Stimulated activated CD4-positive, alpha-beta T cell treated with anti-CD3 and anti-CD28 coated beads, Interleukin-4, amount 100 ng/mL, for 4 hours (primary cell): ENCODE measurements around the gene CMSS1.

Experiments used
- DNase-seq, 2 experiments: peaks; one replicate each; pipeline ENCODE4 v3.0.0-alpha.2; 2020

The CMSS1 gene

DNA sequence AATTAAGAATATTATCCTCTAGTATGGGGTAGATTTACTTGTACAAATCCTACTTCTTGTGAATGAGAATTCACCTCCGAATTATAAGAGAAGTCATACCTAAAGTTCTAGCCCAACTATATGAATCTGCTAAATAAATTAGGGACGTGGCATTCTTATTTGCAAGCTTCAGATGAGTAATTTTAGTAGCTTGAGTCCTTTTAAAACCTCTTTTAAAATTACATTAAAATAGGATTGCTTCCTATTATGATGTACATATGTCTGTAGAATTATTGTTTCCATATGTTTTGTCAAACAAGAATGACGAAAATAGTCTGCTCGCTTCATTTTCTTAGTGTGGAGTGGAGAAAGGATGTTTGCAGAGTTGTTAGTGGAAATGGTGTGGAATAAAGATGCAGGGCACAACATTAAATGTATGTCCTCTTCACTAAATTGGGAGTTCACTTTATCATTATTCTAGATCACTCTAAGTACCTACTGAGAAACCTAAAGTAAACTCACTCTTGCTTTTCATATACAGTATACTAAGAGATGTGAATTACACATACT, 59.4 kb downstream of the CMSS1 start:
- no peak for DNase-seq

GRCh38 chr3:99878005-99878404, 60.3 kb downstream of the CMSS1 start:
- DNase-seq, result no peak

DNA sequence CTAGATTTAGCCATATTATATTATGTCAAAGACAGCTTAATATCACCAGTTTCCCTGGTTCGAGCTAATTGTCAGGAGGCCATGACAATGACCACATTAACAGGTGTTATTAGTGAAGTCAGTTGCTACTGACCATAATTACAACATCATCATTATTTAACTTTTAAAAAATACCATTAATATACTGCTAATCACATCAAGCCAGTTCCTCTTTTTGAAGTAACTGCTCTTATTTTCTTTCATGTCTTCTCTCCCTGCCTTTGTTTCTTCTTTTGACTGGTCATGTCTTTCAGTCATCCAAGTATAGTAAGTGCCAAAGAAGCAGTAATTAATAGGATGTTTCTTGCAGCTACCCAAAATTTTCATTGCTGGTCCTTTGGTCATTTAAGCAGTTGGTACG, 61.6 kb downstream of the CMSS1 start:
- no peak for DNase-seq

DNA sequence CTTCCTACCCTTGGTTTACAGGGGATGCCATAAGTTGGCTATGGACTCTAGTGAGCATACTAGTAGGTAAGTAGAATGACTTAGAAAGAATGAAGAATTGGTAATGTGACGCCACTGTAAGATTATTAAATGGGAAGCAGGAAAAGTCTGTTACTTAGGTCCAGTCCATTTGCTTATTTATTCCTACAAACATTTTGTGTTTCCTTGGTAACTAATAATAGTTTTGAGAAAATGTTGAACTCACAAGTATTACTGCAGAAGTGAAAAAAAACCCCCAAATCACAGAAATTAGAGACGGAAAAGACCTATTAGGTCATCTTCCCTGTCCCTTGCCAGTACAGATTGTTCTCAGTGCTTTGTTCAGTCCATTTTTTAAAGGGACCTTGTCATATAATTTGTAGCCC, 63.5 kb downstream of the CMSS1 start:
- DNase-seq, result no peak

GRCh38 chr3:99882436-99883137, 64.9 kb downstream of the CMSS1 start:
- DNase-seq, result no peak

- no peak for DNase-seq
Measured at GRCh38 chr3:99883138-99883461, 65.4 kb downstream of the CMSS1 start.

DNA sequence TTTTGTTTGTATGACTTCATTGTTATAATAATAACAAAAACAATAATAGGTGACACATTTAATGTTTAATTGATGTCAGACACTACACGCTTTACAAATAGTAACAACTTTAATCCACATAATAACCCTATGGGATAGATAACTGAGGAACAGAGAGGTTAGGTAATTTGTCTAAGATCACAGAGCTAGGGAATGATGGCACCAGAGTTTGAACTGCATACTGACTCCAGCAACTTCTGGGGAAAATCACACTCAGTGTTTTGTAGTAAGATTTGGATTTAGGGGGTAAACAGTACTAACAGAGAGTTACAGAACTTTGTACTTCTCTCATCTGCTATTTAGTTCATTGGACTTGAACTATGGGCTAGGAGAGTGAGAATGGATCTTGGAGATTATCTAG, 66.0 kb downstream of the CMSS1 start:
- DNase-seq, result no peak

DNA sequence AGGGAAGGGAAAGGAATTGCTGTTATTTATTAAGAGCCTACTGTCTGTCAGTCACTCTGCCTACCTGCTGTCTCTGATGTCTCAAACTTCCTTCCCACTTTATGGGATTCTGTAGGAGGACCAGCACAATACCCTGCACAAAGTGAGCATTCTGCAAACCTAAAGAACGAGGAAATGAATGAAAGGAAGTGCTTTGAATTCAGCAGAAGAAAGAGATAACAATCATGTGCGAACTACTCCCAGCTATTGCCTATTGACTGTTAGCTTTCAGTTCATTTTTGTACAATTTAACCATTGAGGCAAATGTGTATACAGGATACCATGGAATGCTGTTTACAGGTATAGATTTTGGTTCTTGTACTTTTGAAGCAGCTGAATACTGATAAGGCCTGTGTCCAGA, 66.8 kb downstream of the CMSS1 start:
- DNase-seq, result no peak

DNA sequence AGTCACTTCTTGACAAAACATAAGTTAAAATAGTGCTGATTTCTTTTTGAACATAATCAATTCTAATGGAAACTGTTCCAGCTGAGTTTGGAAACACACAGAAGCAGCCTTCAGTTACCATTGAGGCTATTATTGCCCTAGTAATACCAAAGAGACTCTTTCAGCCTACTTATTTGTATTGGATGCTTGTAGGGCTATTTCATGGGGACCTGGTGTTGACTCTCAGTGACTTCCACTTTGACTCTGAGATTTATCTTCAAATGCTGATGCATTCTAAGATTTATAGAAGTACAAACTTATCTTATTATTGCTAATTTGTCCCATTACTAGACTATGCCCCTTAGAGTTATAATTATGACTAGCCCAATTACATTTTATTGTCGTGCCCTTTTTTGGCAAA, 67.4 kb downstream of the CMSS1 start:
- DNase-seq, result no peak

DNA sequence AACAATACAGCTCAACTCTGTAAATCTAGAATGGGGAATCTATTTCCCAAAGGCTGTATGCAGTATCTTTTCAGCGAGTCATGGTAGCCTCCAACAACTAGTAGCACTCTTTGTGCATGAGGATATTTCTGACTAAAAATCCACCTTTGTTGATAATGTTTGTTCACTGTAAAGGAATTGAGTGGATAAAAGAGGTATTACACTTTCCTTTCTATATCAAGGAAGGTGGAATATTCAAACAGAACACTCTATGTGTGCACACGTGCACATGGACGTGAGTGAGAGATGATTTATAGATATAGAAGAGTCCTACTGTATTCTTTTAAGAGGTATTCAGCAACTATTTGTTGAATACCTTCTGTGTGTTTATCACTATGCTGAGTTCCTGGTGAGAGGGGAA, 68.2 kb downstream of the CMSS1 start:
- no peak for DNase-seq

DNA sequence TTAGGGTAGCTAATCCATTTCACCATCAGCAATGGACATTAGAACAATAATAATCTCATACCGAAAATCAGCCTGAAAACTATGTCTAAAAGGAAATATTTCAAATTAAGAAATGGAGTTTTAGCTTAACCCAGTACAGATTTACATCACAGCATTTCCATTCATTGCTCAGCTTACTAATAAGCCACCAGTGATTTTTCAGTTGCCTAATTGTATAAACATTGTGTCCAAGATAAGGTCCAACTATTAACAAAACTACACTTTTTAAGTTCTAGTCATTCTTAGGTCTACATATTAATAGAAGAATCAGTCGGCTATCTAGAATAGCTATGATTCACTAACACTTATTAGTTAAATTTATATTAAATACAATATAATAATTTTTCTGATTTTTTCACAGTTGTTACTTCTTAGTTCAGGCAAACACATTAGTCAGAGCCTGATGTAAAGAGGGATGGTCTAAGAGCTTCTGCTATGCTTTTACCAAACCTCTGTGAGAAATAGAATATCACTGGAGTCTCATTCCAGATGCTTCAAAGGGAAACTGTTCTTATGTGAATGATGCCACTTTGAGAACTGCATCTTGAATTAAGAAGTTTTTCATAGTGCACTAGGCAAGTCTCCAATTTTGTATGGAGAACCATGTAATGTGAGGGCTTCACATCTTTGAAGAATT, 74.1 kb downstream of the CMSS1 start:
- DNase-seq, result no peak

GRCh38 chr3:99892332-99892731, 74.7 kb downstream of the CMSS1 start:
- DNase-seq, result no peak

DNA sequence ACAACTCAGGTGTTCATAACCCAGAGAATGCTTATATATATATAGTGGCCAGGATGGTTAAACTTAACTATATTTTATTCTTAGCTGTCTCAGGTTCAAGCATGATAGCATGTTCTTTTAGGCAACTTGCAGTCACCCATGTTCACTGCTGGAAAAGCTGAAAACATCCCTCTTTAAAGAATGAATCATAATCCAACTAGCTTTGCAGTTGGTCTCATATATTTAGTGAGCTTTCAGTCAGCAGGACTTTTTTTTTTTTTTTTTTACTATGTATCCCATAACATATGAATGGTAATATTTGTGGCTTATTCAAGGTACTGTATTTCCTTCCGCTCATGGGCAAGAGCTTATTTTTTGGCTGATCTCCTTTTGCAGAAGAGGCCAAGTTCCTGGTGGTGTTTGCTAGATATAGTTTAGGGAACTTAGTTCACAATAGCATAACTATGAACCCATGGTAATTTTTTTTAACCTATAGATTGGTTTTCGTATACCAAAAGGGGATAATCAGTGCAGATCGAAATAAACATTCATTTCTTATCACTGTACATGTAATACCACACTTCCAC, 77.6 kb downstream of the CMSS1 start:
- no peak for DNase-seq

DNA sequence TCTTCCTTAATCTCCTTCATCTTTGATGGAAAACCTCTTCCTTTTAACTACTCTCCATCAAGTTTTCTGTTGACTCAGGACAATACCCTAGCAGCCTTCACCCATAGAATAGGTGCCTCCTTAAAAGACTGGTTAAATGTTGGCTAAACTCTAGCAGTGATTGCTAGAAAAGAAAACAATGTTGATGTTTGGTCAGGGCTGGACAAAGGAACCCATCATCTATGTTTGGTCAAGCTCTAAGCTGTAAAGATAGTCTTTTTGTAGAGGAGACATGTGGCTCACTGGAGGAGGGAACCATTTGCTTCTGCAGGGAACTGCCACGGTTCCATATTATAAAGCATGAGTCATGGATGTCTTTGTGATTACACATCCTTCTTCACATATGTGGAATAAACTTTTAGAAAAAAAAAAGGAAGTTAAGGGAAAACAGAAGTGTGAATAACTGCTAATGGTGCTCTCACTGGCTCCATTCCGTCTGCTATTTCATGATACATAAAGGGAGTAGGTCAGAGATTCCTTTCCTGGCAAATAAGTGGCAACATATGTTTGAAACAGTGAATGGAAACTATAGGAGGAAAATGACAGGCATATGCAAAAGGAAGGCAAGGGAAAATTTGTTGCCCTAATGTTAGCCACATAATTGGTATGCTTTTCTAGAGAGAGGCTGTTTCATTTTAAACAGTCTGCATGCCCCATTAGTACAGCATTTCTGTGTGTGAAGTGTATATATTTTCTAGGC, 78.2 kb downstream of the CMSS1 start:
- DNase-seq, result no peak

- no peak for DNase-seq
Measured at GRCh38 chr3:99896482-99896881, 78.8 kb downstream of the CMSS1 start.

- no peak for DNase-seq
Measured at GRCh38 chr3:99899603-99900002, 81.9 kb downstream of the CMSS1 start.

GRCh38 chr3:99900248-99900647, 82.6 kb downstream of the CMSS1 start:
- DNase-seq, result no peak

- DNase-seq, result no peak
Measured at GRCh38 chr3:99901200-99901926, 83.7 kb downstream of the CMSS1 start.

GRCh38 chr3:99902091-99902490, 84.4 kb downstream of the CMSS1 start:
- no peak for DNase-seq

- DNase-seq, result no peak
Measured at GRCh38 chr3:99903869-99904268, 86.2 kb downstream of the CMSS1 start.

GRCh38 chr3:99907959-99908544, 90.4 kb downstream of the CMSS1 start:
- DNase-seq, result no peak

GRCh38 chr3:99909714-99910495, 92.2 kb downstream of the CMSS1 start:
- DNase-seq, result no peak
